IMR-90 (cell line): ENCODE measurements around the gene VGF.
A peak's percentile ranks its signal among the peaks of the same experiment; 100 is the strongest.

Experiments used
- BHLHE40 ChIP-seq: fragments of 150-350 bp; IDR thresholded peaks from 2 replicates; pipeline ENCODE4 v1.6.1; 2016; ENCODE audit warnings: mild to moderate bottlenecking, low read depth, low read length
- CEBPB ChIP-seq: IDR thresholded peaks from 2 replicates; pipeline ENCODE4 v1.6.1; 2012; ENCODE audit warnings: low read depth, low read length, improper control_type of control experiment
- CHD1 ChIP-seq: IDR thresholded peaks from 2 replicates; pipeline ENCODE4 v1.6.1; 2012; ENCODE audit warnings: low read depth, low read length, improper control_type of control experiment
- CTCF ChIP-seq: conservative IDR thresholded peaks from 2 replicates; pipeline ENCODE4 v1.5.1; 2012; ENCODE audit warnings: mild to moderate bottlenecking, low read depth, low read length, improper control_type of control experiment
- FOS ChIP-seq: fragments of 150-350 bp; IDR thresholded peaks from 2 replicates; pipeline ENCODE4 v1.6.1; 2016; ENCODE audit warnings: low read depth, low read length
- MAFK ChIP-seq: IDR thresholded peaks from 2 replicates; pipeline ENCODE4 v1.6.1; 2012; ENCODE audit warnings: low read depth, low read length, improper control_type of control experiment
- NFE2L2 ChIP-seq: fragments of 150-350 bp; IDR thresholded peaks from 2 replicates; pipeline ENCODE4 v1.6.1; 2016; ENCODE audit warnings: low read depth, mild to moderate bottlenecking, low read length
- POLR2A ChIP-seq: IDR thresholded peaks from 2 replicates; pipeline ENCODE4 v1.6.1; 2012; ENCODE audit warnings: mild to moderate bottlenecking, low read depth, low read length
- RAD21 ChIP-seq: IDR thresholded peaks from 2 replicates; pipeline ENCODE4 v1.6.1; 2012; ENCODE audit warnings: low read length, improper control_type of control experiment
- RCOR1 ChIP-seq: IDR thresholded peaks from 2 replicates; pipeline ENCODE4 v1.6.1; 2012; ENCODE audit warnings: mild to moderate bottlenecking, low read length, improper control_type of control experiment; ENCODE audit not compliant: insufficient replicate concordance
- RFX5 ChIP-seq: IDR thresholded peaks from 2 replicates; pipeline ENCODE4 v1.8.0; 2012; ENCODE audit warnings: low read depth, mild to moderate bottlenecking, low read length, moderate library complexity
- USF2 ChIP-seq: fragments of 150-350 bp; IDR thresholded peaks from 2 replicates; pipeline ENCODE4 v1.6.1; 2017; ENCODE audit warnings: mild to moderate bottlenecking, antibody characterized with exemption, low read length, low read depth

GRCh38 chr7:101124376-101125056 is 40.9 kb downstream of the VGF start:
- TF ChIP-seq CTCF (no peak), BHLHE40 (0 out of 2 replicates have a peak, but pooled peaks have one; percentile 32), CEBPB (no peak), RFX5 (peak; percentile 63; the same call in 1 of the 2 replicates), RCOR1 (peak; percentile 43), RAD21 (peak; percentile 24; the same call in 1 of the 2 replicates), USF2 (peak; percentile 43; the same call in 1 of the 2 replicates), POLR2A (peak; percentile 69), CHD1 (no peak; the same call in 1 of the 2 replicates), FOS (no peak), MAFK (no peak), NFE2L2 (peak; percentile 33; the same call in 1 of the 2 replicates)
